RWPE1 (cell line): ENCODE results near the gene XXYLT1.
"Not testable (repeated sequence)": the region's sequence is repeated elsewhere in the genome, so short reads cannot be mapped to it uniquely, and the experiment has no call there.

ENCODE experiments used
- CTCF ChIA-PET: fragments of 350-600 bp; sonication (Branson Sonifier 250); formaldehyde crosslinking; extraction: SDS; loops from one replicate; lab custom pipeline; 2021; lab: Yijun Ruan, JAX
- POLR2A ChIA-PET: fragments of 400-600 bp; formaldehyde crosslinking; extraction: SDS; loops from one replicate; lab custom pipeline; 2020; ENCODE audit warnings: antibody characterized with exemption; ENCODE audit not compliant: low non-redundant PET; lab: Yijun Ruan, JAX
- DNase-seq: peaks from one replicate; pipeline ENCODE4 v3.0.0; 2012; ENCODE audit warnings: low spot score
- H3K27ac ChIP-seq: fragments of 450-650 bp; 2 replicates; pipeline ENCODE4 v1.5.1; 2017
- CTCF ChIP-seq: fragments of 450-650 bp; conservative IDR thresholded peaks from 2 replicates; pipeline ENCODE4 v1.5.1; 2017; ENCODE audit warnings: low read depth, mild to moderate bottlenecking

XXYLT1 gene

GRCh38 chr3:195236801-195237570 is 34.0 kb downstream of the XXYLT1 start:
- DNase-seq, result no peak
- no peak overlapping the region for H3K27ac ChIP-seq
- no peak for TF ChIP-seq CTCF
- POLR2A ChIA-PET, result no interaction called here
- CTCF ChIA-PET, result no interaction called here

DNA sequence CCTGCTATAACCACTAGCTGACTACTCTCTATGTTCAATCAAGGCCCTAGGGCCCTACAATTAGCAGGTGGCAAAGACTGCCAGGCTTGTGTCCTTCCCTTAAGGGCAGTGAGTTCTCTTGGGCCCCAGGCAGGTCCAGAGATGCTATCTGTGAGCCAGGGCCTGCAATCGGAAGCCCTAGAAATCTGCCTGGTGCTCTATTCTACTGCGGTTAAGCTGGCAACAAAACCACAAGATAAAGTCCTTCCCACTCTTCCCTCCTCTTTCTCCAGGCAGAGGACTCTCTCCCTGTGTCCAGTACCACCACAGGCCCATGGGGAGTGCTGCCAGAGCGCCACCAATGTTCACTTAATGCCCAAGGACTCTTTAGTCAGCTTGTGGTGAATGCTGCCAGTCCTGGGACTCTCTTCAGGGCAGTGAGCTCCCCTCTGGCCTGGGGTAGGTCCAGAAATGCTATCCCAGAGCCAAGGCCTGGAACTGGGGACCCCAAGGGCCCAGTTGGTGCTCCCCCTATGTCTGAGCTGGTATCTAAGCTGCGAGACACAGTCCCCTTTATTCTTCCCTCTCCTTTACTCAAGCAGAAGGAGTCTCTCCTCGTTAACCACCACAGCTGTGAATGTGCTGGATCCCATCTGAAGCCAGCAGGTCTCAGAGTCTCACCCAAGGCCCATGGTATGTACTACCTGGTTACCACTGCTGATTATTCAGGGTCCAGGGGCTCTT is 34.7 kb downstream of the XXYLT1 start:
- TF ChIP-seq CTCF, result no peak
- DNase-seq, result no peak
- POLR2A ChIA-PET, result no interaction called here
- no peak overlapping the region for H3K27ac ChIP-seq
- CTCF ChIA-PET, result no interaction called here

GRCh38 chr3:195230244-195230643 is 40.7 kb downstream of the XXYLT1 start:
- DNase-seq, result no peak
- POLR2A ChIA-PET, result no interaction called here
- CTCF ChIA-PET, result interaction anchor here (0.6 to 1.0 kb wide), 3 partner anchors 44 to 91 kb away, joined by 3 to 4 read pairs (median 3); no protein-coding TSS in a partner anchor
- H3K27ac ChIP-seq, result no peak overlapping the region
- TF ChIP-seq CTCF, result no peak

- CTCF ChIA-PET, POLR2A ChIA-PET, DNase-seq, H3K27ac ChIP-seq: not testable (repeated sequence)
These were observed 42.1 kb downstream of the XXYLT1 start for GRCh38 chr3:195228886-195229285.

DNA sequence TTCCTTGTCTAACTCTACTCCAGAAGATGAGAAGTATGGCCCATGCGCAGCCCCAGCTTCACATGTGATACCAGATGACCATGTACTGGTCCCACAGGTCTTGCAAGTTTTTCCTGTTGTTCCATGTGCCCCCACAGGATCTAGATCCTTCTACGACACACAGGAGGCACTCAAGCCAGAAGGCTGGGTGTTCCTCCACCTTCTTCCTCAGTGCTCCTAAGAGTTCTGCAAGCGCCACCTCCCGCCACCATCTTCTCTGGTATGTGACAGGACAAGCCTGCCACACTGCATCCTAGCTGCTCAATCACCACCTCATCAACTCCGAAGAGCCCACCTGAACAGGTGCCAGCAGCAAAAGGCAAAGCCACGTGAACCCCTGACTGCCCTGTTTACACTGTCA is 43.1 kb downstream of the XXYLT1 start:
- TF ChIP-seq CTCF, result no peak
- ChIA-PET CTCF (no interaction called here), POLR2A (no interaction called here)
- no peak overlapping the region for H3K27ac ChIP-seq
- no peak for DNase-seq

DNA sequence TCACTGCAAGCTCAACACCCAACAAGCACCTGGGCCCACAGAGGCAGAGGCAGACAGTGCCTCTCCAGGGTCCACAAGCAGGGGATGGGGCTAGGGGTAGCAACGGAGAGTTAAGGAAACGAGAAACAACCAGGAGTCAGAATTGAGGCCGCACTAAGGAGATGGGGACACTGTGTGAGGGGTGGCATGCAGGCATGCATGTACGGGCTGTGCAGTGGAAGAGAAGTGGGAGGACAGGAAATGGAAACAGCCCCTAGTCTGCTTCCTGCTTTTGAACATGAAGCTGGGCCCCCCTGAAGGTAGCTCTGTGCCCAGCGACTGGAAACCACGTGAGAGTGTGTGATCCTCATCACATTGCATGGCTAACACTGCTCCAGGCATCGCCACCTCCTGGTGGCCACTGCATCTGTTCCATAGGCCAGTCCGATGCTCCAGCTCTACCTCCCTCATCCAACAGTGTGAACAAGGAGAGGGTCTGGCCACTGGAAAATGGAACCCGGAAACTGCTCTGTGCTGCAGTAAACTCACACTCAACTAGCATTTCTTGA is 44.0 kb downstream of the XXYLT1 start:
- no peak for TF ChIP-seq CTCF
- H3K27ac ChIP-seq, result no peak overlapping the region
- DNase-seq, result no peak
- POLR2A ChIA-PET, result no interaction called here
- CTCF ChIA-PET, result no interaction called here
